Measurements from ENCODE around the gene NDUFAF5. TPM values are rescaled to one million over a fixed set of nuclear protein-coding genes. Genes with fewer than 3 reads are reported as not detected.

Gene NDUFAF5
- polyA plus RNA-seq, 1 experiment, result 6.3 TPM

DNA sequence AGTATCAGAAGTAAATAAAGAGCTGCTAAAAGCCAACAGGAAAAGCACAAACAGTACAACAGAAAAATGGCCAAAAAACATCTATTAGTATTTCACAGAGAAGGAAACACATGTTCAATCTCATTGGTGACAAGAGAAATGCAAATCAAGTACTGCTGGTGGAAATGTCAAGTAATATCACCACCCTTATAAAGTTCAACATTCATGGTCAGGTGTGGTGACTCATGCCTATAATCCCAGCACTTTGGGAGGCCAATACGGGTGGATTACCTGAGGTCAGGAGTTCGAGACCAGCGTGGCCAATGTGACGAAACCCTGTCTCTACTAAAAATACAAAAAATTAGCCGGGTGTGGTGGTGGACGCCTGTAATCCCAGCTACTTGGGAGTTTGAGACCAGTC is 42.9 kb upstream of the NDUFAF5 start:
- no peak for DNase-seq (ENCODE audit: low read depth)
- no peaks in the 10 kb centered on the region for H3K27me3 ChIP-seq (ENCODE audit: control insufficient read depth, insufficient read depth, low read length)
- no peak overlapping the region for H3K4me3 ChIP-seq (ENCODE audit: low read depth, low read length)
- ChIA-PET POLR2A (no interaction called here), CTCF (no interaction called here)
- no peaks in the 10 kb centered on the region for H3K36me3 ChIP-seq (ENCODE audit: control insufficient read depth, insufficient read depth, low read length)
- TF ChIP-seq, protein P1, sequence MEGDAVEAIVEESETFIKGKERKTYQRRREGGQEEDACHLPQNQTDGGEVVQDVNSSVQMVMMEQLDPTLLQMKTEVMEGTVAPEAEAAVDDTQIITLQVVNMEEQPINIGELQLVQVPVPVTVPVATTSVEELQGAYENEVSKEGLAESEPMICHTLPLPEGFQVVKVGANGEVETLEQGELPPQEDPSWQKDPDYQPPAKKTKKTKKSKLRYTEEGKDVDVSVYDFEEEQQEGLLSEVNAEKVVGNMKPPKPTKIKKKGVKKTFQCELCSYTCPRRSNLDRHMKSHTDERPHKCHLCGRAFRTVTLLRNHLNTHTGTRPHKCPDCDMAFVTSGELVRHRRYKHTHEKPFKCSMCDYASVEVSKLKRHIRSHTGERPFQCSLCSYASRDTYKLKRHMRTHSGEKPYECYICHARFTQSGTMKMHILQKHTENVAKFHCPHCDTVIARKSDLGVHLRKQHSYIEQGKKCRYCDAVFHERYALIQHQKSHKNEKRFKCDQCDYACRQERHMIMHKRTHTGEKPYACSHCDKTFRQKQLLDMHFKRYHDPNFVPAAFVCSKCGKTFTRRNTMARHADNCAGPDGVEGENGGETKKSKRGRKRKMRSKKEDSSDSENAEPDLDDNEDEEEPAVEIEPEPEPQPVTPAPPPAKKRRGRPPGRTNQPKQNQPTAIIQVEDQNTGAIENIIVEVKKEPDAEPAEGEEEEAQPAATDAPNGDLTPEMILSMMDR (IDR thresholded peaks at IDR 0.05; ENCODE audit: insufficient read depth, low read depth, low read length), result no peak

DNA sequence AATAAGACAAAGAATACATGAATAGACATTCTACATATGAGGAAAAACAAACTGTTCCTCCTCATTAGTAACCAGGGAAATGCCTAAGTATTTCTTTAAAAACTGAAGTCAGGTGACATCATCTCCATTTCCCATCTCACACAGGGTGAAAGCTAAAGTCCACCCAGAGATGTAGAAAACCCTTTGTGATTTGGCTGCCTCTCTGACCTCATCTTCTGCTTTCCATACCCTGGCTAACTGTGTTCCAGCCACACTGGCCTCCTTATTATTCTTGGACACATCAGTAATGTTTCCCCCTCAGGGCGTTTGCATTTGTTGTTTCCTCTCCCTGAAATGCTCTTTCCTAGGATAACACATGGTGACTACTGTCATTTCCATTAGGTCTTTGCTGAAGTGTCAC is 40.5 kb upstream of the NDUFAF5 start:
- POLR2A ChIA-PET, result no interaction called here
- H3K36me3 ChIP-seq (ENCODE audit: control insufficient read depth, insufficient read depth, low read length), result no peaks in the 10 kb centered on the region
- no peaks in the 10 kb centered on the region for H3K27me3 ChIP-seq (ENCODE audit: control insufficient read depth, insufficient read depth, low read length)
- CTCF ChIA-PET, result no interaction called here
- DNase-seq (ENCODE audit: low read depth), result no peak
- H3K4me3 ChIP-seq (ENCODE audit: low read depth, low read length), result no peak overlapping the region
- TF ChIP-seq, protein P1 (IDR thresholded peaks at IDR 0.05; ENCODE audit: insufficient read depth, low read depth, low read length), result no peak

DNA sequence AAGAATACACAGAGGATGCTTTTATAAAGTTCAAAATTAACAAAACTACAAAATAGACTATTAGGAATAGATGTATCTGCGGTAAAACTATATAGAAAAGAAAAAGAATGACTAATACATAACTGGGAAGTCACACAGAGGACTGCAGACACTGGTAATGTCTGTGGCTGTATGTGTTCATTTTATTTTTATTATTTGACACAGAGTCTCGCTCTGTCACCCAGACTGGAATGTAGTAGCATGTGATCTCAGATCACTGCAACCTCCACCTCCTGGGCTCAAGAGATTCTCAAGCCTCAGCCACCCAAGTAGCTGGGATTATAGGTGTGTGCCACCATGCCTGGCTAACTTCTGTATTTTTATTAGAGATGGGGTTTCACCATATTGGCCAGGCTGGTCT is 39.0 kb upstream of the NDUFAF5 start:
- ChIA-PET POLR2A (no interaction called here), CTCF (interaction anchor here (1.0 kb wide), 1 partner anchor 27 kb away, joined by 3 read pairs; no protein-coding TSS in a partner anchor)
- no peak for DNase-seq (ENCODE audit: low read depth)
- TF ChIP-seq, protein P1 (IDR thresholded peaks at IDR 0.05; ENCODE audit: insufficient read depth, low read depth, low read length), result no peak
- Histone ChIP-seq H3K36me3 (ENCODE audit: control insufficient read depth, insufficient read depth, low read length) (peaks cover 2% of the 10 kb centered on the region), H3K27me3 (ENCODE audit: control insufficient read depth, insufficient read depth, low read length) (no peaks in the 10 kb centered on the region), H3K4me3 (ENCODE audit: low read depth, low read length) (no peak overlapping the region)

DNA sequence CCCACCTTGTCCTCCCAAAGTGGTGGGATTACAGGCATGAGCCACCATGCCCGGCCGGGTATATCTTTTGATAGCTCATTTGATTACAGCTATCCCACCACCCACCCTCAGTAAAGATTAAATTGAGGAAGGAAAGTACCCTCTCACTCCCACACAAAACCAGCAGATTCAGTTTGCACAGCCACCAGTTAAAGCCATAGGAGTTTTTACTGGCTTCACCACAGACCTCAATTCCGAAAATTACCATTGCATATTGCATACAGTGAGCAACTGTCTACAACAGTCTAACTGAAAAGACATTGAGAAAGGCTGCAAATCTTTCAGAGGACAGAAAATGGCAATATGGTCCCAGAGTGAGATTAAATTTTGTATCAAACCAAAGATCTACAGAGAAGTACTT is 35.0 kb upstream of the NDUFAF5 start:
- DNase-seq (ENCODE audit: low read depth), result no peak
- Histone ChIP-seq H3K27me3 (ENCODE audit: control insufficient read depth, insufficient read depth, low read length) (no peaks in the 10 kb centered on the region), H3K36me3 (ENCODE audit: control insufficient read depth, insufficient read depth, low read length) (peaks cover 2% of the 10 kb centered on the region), H3K4me3 (ENCODE audit: low read depth, low read length) (no peak overlapping the region)
- ChIA-PET CTCF (no interaction called here), POLR2A (no interaction called here)
- TF ChIP-seq, protein P1 (IDR thresholded peaks at IDR 0.05; ENCODE audit: insufficient read depth, low read depth, low read length), result no peak

DNA sequence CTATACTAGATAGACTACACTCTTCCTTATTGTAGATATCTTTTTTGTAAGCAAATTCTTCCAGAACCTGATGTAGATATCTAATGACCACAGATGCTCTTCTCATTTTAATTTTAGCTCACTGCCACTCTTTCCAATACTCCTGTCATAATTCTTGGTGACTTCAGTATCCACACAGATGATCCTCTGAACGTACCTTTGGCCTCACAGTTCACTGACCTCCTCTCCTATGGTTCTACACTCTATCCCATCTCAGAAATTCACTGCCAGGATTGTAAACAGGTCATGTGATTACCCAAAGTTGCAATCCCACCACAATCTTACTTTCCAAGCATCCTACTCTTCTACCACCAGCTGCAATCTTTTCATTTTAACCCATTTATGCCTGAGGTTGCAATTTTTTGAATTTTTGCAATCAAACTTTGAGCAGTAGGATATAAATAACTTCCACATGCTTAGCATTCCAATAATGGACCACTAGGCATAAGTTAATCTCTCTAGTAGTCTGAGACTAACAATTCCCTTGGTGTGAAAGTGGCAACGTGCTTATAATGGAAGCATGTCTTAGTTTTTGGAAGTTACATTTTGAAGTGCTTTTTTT is 31.3 kb upstream of the NDUFAF5 start:
- Histone ChIP-seq H3K4me3 (ENCODE audit: low read depth, low read length) (no peak overlapping the region), H3K27me3 (ENCODE audit: control insufficient read depth, insufficient read depth, low read length) (no peaks in the 10 kb centered on the region), H3K36me3 (ENCODE audit: control insufficient read depth, insufficient read depth, low read length) (peaks cover 2% of the 10 kb centered on the region)
- CTCF ChIA-PET, result no interaction called here
- no peak for DNase-seq (ENCODE audit: low read depth)
- TF ChIP-seq, protein P1 (IDR thresholded peaks at IDR 0.05; ENCODE audit: insufficient read depth, low read depth, low read length), result no peak
- POLR2A ChIA-PET, result no interaction called here

All from BJ (cell line).